Calu3 (cell line): ENCODE data around the gene ERVW-1. TPM values are rescaled to one million over a fixed set of nuclear protein-coding genes. Genes with fewer than 3 reads are reported as not detected.
"Not testable (repeated sequence)": the region's sequence is repeated elsewhere in the genome, so short reads cannot be mapped to it uniquely, and the experiment has no call there.

Source experiments
- BruUV-seq: library from RNA; stranded (reverse); fragments of 400-500 nt; replicated peaks from 2 replicates; lab custom pipeline; 2021; lab: Mats Ljungman, UMichigan
- CTCF ChIA-PET: fragments of 300-600 bp; sonication (Branson Sonifier 250); formaldehyde crosslinking; loops from one replicate; lab custom pipeline; 2022; ENCODE audit warnings: antibody characterized with exemption; lab: Charles Lee
- DNase-seq: peaks from one replicate; pipeline ENCODE4 v3.0.0; 2022
- H3K27ac Mint-ChIP-seq: one replicate; pipeline ENCODE4 v1.8.0; 2022; ENCODE audit warnings: mixed read lengths; ENCODE audit not compliant: unreplicated experiment
- H3K27me3 Mint-ChIP-seq: one replicate; pipeline ENCODE4 v1.8.0; 2022; ENCODE audit warnings: mixed read lengths; ENCODE audit not compliant: unreplicated experiment
- H3K36me3 Mint-ChIP-seq: one replicate; pipeline ENCODE4 v1.8.0; 2022; ENCODE audit warnings: mild to moderate bottlenecking, moderate library complexity, mixed read lengths; ENCODE audit not compliant: insufficient read depth, unreplicated experiment
- H3K4me1 Mint-ChIP-seq: one replicate; pipeline ENCODE4 v1.8.0; 2022; ENCODE audit warnings: mild to moderate bottlenecking, low read depth, mixed read lengths; ENCODE audit not compliant: unreplicated experiment
- H3K4me3 Mint-ChIP-seq: one replicate; pipeline ENCODE4 v1.8.0; 2022; ENCODE audit warnings: mild to moderate bottlenecking, low read depth, moderate library complexity, mixed read lengths; ENCODE audit not compliant: unreplicated experiment
- H3K9me3 Mint-ChIP-seq: one replicate; pipeline ENCODE4 v1.8.0; 2022; ENCODE audit warnings: low read depth, mixed read lengths; ENCODE audit not compliant: unreplicated experiment
- intact Hi-C: fragments of 100-400 bp; cut with micrococcal nuclease; formaldehyde crosslinking; loops from one replicate; pipeline ENCODE4 v1.10.0; 2022; ENCODE audit not compliant: unreplicated experiment
- total RNA-seq: library from RNA; stranded (reverse); gene quantifications from 2 replicates; pipeline ENCODE4 v1.2.3, GENCODE V29; 2022
- TF ChIP-seq, protein P1 (sequence below): fragments of 200-600 bp; IDR thresholded peaks from one replicate; pipeline ENCODE4 v1.8.0; 2022; ENCODE audit warnings: antibody characterized with exemption; ENCODE audit not compliant: unreplicated experiment

ERVW-1 gene
- total RNA-seq, 1 experiment from 2014 or later: not detected

- H3K36me3 Mint-ChIP-seq: no peaks in the 10 kb centered on the region
- no peak for DNase-seq
- no peaks in the 10 kb centered on the region for H3K27me3 Mint-ChIP-seq
- intact Hi-C loops: no loop called here
- CTCF ChIA-PET: no interaction called here
- TF ChIP-seq, protein P1, sequence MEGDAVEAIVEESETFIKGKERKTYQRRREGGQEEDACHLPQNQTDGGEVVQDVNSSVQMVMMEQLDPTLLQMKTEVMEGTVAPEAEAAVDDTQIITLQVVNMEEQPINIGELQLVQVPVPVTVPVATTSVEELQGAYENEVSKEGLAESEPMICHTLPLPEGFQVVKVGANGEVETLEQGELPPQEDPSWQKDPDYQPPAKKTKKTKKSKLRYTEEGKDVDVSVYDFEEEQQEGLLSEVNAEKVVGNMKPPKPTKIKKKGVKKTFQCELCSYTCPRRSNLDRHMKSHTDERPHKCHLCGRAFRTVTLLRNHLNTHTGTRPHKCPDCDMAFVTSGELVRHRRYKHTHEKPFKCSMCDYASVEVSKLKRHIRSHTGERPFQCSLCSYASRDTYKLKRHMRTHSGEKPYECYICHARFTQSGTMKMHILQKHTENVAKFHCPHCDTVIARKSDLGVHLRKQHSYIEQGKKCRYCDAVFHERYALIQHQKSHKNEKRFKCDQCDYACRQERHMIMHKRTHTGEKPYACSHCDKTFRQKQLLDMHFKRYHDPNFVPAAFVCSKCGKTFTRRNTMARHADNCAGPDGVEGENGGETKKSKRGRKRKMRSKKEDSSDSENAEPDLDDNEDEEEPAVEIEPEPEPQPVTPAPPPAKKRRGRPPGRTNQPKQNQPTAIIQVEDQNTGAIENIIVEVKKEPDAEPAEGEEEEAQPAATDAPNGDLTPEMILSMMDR: no peak
- BruUV-seq: no TSS peak
- no peaks in the 10 kb centered on the region for H3K9me3 Mint-ChIP-seq
- no peak overlapping the region for H3K4me3 Mint-ChIP-seq
- no peaks in the 10 kb centered on the region for H3K4me1 Mint-ChIP-seq
- no peak overlapping the region for H3K27ac Mint-ChIP-seq
These were observed 10.1 kb upstream of the ERVW-1 start for GRCh38 chr7:92487804-92488203.

DNA sequence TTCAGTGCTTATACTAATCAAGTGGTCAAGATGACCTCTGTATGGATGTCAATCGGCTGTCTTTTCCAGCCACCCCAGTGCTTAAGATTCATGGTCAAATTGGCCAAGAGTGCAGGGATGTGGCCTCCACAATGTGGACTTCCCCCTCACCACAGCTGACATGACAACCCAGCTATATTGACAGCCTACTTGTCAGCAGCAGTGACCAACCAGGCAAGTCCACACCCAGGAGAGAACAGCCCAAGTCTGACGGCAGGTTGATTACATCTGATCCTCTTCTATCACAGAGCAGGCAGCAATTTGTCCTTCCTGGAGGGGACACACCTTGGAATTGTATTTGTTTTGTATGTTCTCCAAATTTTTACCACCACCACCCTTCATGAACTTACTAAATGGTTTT is 8.2 kb upstream of the ERVW-1 start:
- no TSS peak for BruUV-seq
- TF ChIP-seq, protein P1: no peak
- intact Hi-C loops: no loop called here
- no peaks in the 10 kb centered on the region for H3K9me3 Mint-ChIP-seq
- no peaks in the 10 kb centered on the region for H3K36me3 Mint-ChIP-seq
- no peaks in the 10 kb centered on the region for H3K27me3 Mint-ChIP-seq
- CTCF ChIA-PET: no interaction called here
- H3K4me1 Mint-ChIP-seq: no peaks in the 10 kb centered on the region
- no peak overlapping the region for H3K4me3 Mint-ChIP-seq
- DNase-seq: no peak
- H3K27ac Mint-ChIP-seq: no peak overlapping the region

DNA sequence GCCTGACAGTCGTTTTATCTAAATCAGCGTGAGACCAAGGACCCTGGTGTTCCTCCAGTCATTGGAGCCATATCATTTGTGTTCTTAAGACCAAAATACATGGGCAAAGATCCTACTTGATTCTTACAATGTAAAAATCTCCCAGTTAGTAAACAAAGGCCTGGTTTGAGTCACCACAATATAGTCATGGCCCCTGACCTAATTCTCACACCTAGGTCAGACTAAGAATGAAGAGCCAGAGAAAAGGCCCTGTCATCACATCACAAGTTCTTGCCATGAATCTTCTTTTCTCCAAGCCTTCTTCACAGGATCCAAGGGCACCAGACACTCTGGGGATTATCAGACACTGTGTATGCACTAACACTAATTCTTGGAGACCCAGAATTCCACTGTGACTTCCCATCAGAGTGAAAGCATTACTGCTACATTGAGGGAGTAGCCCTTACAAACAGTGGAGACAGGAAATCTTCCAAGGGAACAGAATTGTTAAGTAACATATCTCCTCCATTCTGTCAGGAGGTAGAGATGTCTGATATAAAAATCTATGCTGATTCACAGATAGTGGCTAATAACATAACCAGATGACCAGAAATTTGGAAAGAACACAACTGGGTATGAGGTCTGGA is 7.6 kb upstream of the ERVW-1 start:
- Mint-ChIP-seq H3K36me3 (no peaks in the 10 kb centered on the region), H3K9me3 (no peaks in the 10 kb centered on the region), H3K4me1 (no peaks in the 10 kb centered on the region), H3K4me3 (no peak overlapping the region), H3K27ac (no peak overlapping the region), H3K27me3 (no peaks in the 10 kb centered on the region)
- TF ChIP-seq, protein P1: no peak
- DNase-seq: no peak
- no TSS peak for BruUV-seq
- intact Hi-C loops: no loop called here
- CTCF ChIA-PET: no interaction called here

- H3K36me3 Mint-ChIP-seq, H3K27ac Mint-ChIP-seq, intact Hi-C loops, CTCF ChIA-PET, DNase-seq, H3K4me1 Mint-ChIP-seq, H3K4me3 Mint-ChIP-seq, H3K9me3 Mint-ChIP-seq, BruUV-seq, H3K27me3 Mint-ChIP-seq: not testable (repeated sequence)
These were observed 6.5 kb upstream of the ERVW-1 start for GRCh38 chr7:92484226-92484625.

DNA sequence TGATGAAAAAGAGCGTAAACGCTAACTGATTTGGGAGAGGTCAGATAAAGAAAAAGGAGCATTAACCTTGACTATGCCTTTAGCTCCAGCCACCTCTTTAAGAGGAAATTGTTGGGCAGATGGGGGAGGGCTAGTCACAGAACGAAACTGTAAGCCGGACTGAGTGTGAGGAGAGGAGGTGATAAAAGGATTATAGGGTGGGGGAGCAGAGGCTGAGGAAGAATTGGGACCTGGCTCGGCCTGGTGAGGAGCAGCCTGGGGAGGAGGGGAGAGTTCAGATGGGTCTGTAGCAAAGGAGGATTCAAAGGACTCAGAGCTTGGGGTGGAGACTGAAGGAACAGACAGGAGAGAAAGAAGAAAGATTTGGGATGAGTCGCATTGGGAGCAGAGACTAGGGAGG is 5.9 kb upstream of the ERVW-1 start:
- H3K4me3 Mint-ChIP-seq, intact Hi-C loops, DNase-seq, H3K36me3 Mint-ChIP-seq, H3K9me3 Mint-ChIP-seq, H3K27ac Mint-ChIP-seq, CTCF ChIA-PET, H3K4me1 Mint-ChIP-seq, H3K27me3 Mint-ChIP-seq, BruUV-seq: not testable (repeated sequence)

DNA sequence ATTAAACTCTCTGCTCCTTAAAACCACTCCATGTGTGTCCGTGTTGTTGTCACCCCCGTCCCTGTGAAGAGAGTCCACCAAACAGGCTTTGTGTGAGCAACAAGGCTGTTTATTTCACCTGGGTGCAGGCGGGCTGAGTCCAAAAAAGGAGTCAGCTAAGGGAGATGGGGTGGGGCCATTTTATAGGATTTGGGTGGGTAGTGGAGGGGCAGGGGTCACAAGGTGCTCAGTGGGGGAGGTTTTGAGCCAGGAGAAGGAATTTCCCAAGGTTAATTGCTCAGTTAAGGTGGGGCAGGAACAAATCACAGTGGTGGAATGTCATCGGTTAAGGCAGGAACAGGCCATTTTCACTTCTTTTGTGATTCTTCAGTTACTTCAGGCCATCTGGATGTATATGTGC is 1.4 kb upstream of the ERVW-1 start:
- H3K27me3 Mint-ChIP-seq, H3K4me3 Mint-ChIP-seq, DNase-seq, CTCF ChIA-PET, intact Hi-C loops, H3K27ac Mint-ChIP-seq, H3K4me1 Mint-ChIP-seq, H3K36me3 Mint-ChIP-seq, H3K9me3 Mint-ChIP-seq, BruUV-seq: not testable (repeated sequence)
